ENCODE results near the gene MARCHF3. TPM values are rescaled to one million over a fixed set of nuclear protein-coding genes. Genes with fewer than 3 reads are reported as not detected.
"Not testable (repeated sequence)": the region's sequence is repeated elsewhere in the genome, so short reads cannot be mapped to it uniquely, and the experiment has no call there.

The MARCHF3 gene
- total and polyA plus RNA-seq, 2 donors (not counting 1 experiment from before 2014, with no cell fraction given): 8.6 to 11.6 TPM

GRCh38 chr5:126896170-126896702 lies 134.1 kb downstream of the MARCHF3 start:
- TF ChIP-seq, protein P1, sequence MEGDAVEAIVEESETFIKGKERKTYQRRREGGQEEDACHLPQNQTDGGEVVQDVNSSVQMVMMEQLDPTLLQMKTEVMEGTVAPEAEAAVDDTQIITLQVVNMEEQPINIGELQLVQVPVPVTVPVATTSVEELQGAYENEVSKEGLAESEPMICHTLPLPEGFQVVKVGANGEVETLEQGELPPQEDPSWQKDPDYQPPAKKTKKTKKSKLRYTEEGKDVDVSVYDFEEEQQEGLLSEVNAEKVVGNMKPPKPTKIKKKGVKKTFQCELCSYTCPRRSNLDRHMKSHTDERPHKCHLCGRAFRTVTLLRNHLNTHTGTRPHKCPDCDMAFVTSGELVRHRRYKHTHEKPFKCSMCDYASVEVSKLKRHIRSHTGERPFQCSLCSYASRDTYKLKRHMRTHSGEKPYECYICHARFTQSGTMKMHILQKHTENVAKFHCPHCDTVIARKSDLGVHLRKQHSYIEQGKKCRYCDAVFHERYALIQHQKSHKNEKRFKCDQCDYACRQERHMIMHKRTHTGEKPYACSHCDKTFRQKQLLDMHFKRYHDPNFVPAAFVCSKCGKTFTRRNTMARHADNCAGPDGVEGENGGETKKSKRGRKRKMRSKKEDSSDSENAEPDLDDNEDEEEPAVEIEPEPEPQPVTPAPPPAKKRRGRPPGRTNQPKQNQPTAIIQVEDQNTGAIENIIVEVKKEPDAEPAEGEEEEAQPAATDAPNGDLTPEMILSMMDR (conservative IDR thresholded peaks at IDR 0.05 in 1 of 2, IDR thresholded peaks at IDR 0.05 in 1 of 2; ENCODE audit: low read depth in 1 of 2, low read length in 2 of 2): no peak
- no peak for TF ChIP-seq EZH2 (IDR thresholded peaks at IDR 0.05; ENCODE audit: low read length, missing control alignments)
- DNase-seq (ENCODE audit: low read depth in 2 of 2): no peak
- no peak overlapping the region for H3K4me3 ChIP-seq (replicated peaks in 1 of 4; ENCODE audit: control extremely low read depth in 1 of 4, insufficient read depth in 1 of 4, low read depth in 3 of 4, low read length in 4 of 4)
- H3K4me1 ChIP-seq (ENCODE audit: control insufficient read depth, extremely low read depth, insufficient read depth, low read length): no peaks in the 10 kb centered on the region
- H2AFZ ChIP-seq (ENCODE audit: low read length): no peak overlapping the region
- H3K4me2 ChIP-seq (ENCODE audit: extremely low read depth, insufficient read depth, low read length): no peak overlapping the region
- H4K20me1 ChIP-seq (ENCODE audit: control insufficient read depth, extremely low read depth, insufficient read depth, low read length): no peaks in the 10 kb centered on the region
- H3K27me3 ChIP-seq (ENCODE audit: control insufficient read depth, insufficient read depth, low read length): no peaks in the 10 kb centered on the region
- H3K27ac ChIP-seq (ENCODE audit: insufficient read depth, low read length): no peak overlapping the region
- H3K79me2 ChIP-seq (ENCODE audit: control insufficient read depth, insufficient read depth, low read length): no peaks in the 10 kb centered on the region
- no peaks in the 10 kb centered on the region for H3K9me3 ChIP-seq (ENCODE audit: control insufficient read depth, insufficient read depth, low read depth, low read length)
- H3K9ac ChIP-seq (ENCODE audit: insufficient read depth, low read length): no peak overlapping the region
- no peaks in the 10 kb centered on the region for H3K36me3 ChIP-seq (ENCODE audit: control insufficient read depth, insufficient read depth, low read length)

DNA sequence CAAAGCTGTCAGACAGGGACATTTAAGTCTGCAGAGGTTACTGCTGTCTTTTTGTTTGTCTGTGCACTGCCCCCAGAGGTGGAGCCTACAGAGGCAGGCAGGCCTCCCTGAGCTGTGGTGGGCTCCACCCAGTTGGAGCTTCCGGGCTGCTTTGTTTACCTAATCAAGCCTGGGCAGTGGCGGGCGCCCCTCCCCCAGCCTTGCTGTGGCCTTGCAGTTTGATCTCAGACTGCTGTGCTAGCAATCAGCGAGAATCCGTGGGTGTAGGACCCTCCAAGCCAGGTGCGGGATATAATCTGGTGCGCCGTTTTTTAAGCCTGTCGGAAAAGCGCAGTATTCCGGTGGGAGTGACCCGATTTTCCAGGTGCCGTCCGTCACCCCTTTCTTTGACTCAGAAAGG lies 134.6 kb downstream of the MARCHF3 start:
- not testable (repeated sequence) for H3K79me2 ChIP-seq (ENCODE audit: control insufficient read depth, insufficient read depth, low read length); DNase-seq (ENCODE audit: low read depth in 2 of 2); H3K36me3 ChIP-seq (ENCODE audit: control insufficient read depth, insufficient read depth, low read length)

DNA sequence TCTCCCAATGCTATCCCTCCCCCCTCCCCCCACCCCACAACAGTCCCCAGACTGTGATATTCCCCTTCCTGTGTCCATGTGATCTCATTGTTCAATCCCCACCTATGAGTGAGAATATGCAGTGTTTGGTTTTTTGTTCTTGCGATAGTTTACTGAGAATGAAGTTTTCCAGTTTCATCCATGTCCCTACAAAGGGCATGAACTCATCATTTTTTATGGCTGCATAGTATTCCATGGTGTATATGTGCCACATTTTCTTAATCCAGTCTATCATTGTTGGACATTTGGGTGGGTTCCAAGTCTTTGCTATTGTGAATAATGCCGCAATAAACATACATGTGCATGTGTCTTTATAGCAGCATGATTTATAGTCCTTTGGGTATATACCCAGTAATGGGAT lies 139.9 kb downstream of the MARCHF3 start:
- H3K36me3 ChIP-seq (ENCODE audit: control insufficient read depth, insufficient read depth, low read length); H3K9me3 ChIP-seq (ENCODE audit: control insufficient read depth, insufficient read depth, low read depth, low read length); H3K27ac ChIP-seq (ENCODE audit: insufficient read depth, low read length); H3K27me3 ChIP-seq (ENCODE audit: control insufficient read depth, insufficient read depth, low read length); H3K4me2 ChIP-seq (ENCODE audit: extremely low read depth, insufficient read depth, low read length); H4K20me1 ChIP-seq (ENCODE audit: control insufficient read depth, extremely low read depth, insufficient read depth, low read length); H3K79me2 ChIP-seq (ENCODE audit: control insufficient read depth, insufficient read depth, low read length); H3K4me1 ChIP-seq (ENCODE audit: control insufficient read depth, extremely low read depth, insufficient read depth, low read length); H3K9ac ChIP-seq (ENCODE audit: insufficient read depth, low read length); H3K4me3 ChIP-seq (replicated peaks in 1 of 4; ENCODE audit: control extremely low read depth in 1 of 4, insufficient read depth in 1 of 4, low read depth in 3 of 4, low read length in 4 of 4); H2AFZ ChIP-seq (ENCODE audit: low read length); DNase-seq (ENCODE audit: low read depth in 2 of 2): not testable (repeated sequence)

More for the DNA sequence above, 134.6 kb downstream of the MARCHF3 start:
- not testable (repeated sequence) for H4K20me1 ChIP-seq (ENCODE audit: control insufficient read depth, extremely low read depth, insufficient read depth, low read length); H3K27ac ChIP-seq (ENCODE audit: insufficient read depth, low read length); H3K9me3 ChIP-seq (ENCODE audit: control insufficient read depth, insufficient read depth, low read depth, low read length); H3K9ac ChIP-seq (ENCODE audit: insufficient read depth, low read length); H3K4me3 ChIP-seq (replicated peaks in 1 of 4; ENCODE audit: control extremely low read depth in 1 of 4, insufficient read depth in 1 of 4, low read depth in 3 of 4, low read length in 4 of 4); H3K27me3 ChIP-seq (ENCODE audit: control insufficient read depth, insufficient read depth, low read length); H3K4me2 ChIP-seq (ENCODE audit: extremely low read depth, insufficient read depth, low read length); H2AFZ ChIP-seq (ENCODE audit: low read length); H3K4me1 ChIP-seq (ENCODE audit: control insufficient read depth, extremely low read depth, insufficient read depth, low read length)

DNA sequence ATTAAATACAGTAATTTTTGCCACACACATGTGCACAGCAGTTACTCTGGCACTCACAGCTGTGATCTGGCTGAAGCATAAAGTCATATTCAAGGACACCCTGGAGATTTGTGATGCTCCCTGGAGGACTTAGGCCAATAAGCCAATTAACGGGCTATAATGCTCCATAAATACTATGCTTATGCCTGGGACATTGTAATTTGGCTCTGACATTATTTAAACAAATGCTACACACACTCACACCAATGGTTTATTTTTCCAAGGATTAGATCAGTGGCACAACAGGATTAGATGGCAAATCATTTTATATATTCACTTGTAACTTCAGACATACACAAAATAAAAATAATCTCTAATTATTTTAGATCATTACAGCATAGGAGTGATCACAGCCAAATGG lies 142.2 kb downstream of the MARCHF3 start:
- Histone ChIP-seq H3K27me3 (ENCODE audit: control insufficient read depth, insufficient read depth, low read length) (no peaks in the 10 kb centered on the region), H3K27ac (ENCODE audit: insufficient read depth, low read length) (no peak overlapping the region), H3K36me3 (ENCODE audit: control insufficient read depth, insufficient read depth, low read length) (no peaks in the 10 kb centered on the region), H4K20me1 (ENCODE audit: control insufficient read depth, extremely low read depth, insufficient read depth, low read length) (no peaks in the 10 kb centered on the region), H3K4me1 (ENCODE audit: control insufficient read depth, extremely low read depth, insufficient read depth, low read length) (peaks cover 5% of the 10 kb centered on the region), H3K4me3 (replicated peaks in 1 of 4; ENCODE audit: control extremely low read depth in 1 of 4, insufficient read depth in 1 of 4, low read depth in 3 of 4, low read length in 4 of 4) (no peak overlapping the region), H3K9me3 (ENCODE audit: control insufficient read depth, insufficient read depth, low read depth, low read length) (no peaks in the 10 kb centered on the region), H3K9ac (ENCODE audit: insufficient read depth, low read length) (no peak overlapping the region), H3K4me2 (ENCODE audit: extremely low read depth, insufficient read depth, low read length) (no peak overlapping the region), H2AFZ (ENCODE audit: low read length) (no peak overlapping the region), H3K79me2 (ENCODE audit: control insufficient read depth, insufficient read depth, low read length) (no peaks in the 10 kb centered on the region)
- TF ChIP-seq EZH2 (IDR thresholded peaks at IDR 0.05; ENCODE audit: low read length, missing control alignments): no peak
- TF ChIP-seq, protein P1 (conservative IDR thresholded peaks at IDR 0.05 in 1 of 2, IDR thresholded peaks at IDR 0.05 in 1 of 2; ENCODE audit: low read depth in 1 of 2, low read length in 2 of 2): no peak
- DNase-seq (ENCODE audit: low read depth in 2 of 2): no peak

All from fibroblast of lung (primary cell).